Cardiac muscle cell (in vitro differentiated cells and primary cell): ENCODE measurements around the gene PIEZO2. TPM values are rescaled to one million over a fixed set of nuclear protein-coding genes. Genes with fewer than 3 reads are reported as not detected.
A peak's percentile ranks its signal among the peaks of the same experiment; 100 is the strongest.
"Not testable (repeated sequence)": the region's sequence is repeated elsewhere in the genome, so short reads cannot be mapped to it uniquely, and the experiment has no call there.

Experiments used
- DNase-seq, 2 donors: peaks; one replicate each; pipeline versions ENCODE4 v3.0.0 to v3.0.0-alpha.2; 2010 to 2017; ENCODE audit warnings: low read depth in 1 of 2, low spot score in 1 of 2
- H3K27ac ChIP-seq: fragments of 200-600 bp; sonication (generic); 2 replicates; pipeline ENCODE4 v1.5.1; 2016
- H3K27me3 ChIP-seq: fragments of 200-600 bp; sonication (generic); 2 replicates; pipeline ENCODE4 v1.6.0; 2016; ENCODE audit warnings: control low read depth
- H3K36me3 ChIP-seq: fragments of 200-600 bp; sonication (generic); 2 replicates; pipeline ENCODE4 v1.5.1; 2016; ENCODE audit warnings: control low read depth
- H3K4me1 ChIP-seq: fragments of 200-600 bp; sonication (generic); 2 replicates; pipeline ENCODE4 v1.8.1; 2017; ENCODE audit warnings: low read depth, mild to moderate bottlenecking, mixed run types
- H3K4me3 ChIP-seq: fragments of 200-600 bp; sonication (generic); 2 replicates; pipeline ENCODE4 v1.5.1; 2016; ENCODE audit warnings: mild to moderate bottlenecking
- H3K9me3 ChIP-seq: fragments of 200-600 bp; sonication (generic); 2 replicates; pipeline ENCODE4 v1.5.1; 2017; ENCODE audit warnings: low read depth, mild to moderate bottlenecking, control low read depth
- polyA plus RNA-seq: library from polyadenylated mRNA; unstranded; fragments of >200 nt; fragmentation: Nextera tagmentation; extraction: Ambion mirVana; gene quantifications from 2 replicates; pipeline ENCODE4 v1.2.1, GENCODE V29; 2016
- total RNA-seq: library from RNA; depleted of rRNA; stranded (reverse); fragments of >200 nt; gene quantifications from 2 replicates; pipeline ENCODE4 v1.2.3, GENCODE V29; 2016
- TF ChIP-seq, protein P1 (sequence below): IDR thresholded peaks from 2 replicates; pipeline ENCODE4 v1.5.1; 2012; ENCODE audit warnings: low read depth, mild to moderate bottlenecking, low read length

The PIEZO2 gene
- total and polyA plus RNA-seq, 2 experiments from 2014 or later = 0.04 to 0.69 TPM

DNA sequence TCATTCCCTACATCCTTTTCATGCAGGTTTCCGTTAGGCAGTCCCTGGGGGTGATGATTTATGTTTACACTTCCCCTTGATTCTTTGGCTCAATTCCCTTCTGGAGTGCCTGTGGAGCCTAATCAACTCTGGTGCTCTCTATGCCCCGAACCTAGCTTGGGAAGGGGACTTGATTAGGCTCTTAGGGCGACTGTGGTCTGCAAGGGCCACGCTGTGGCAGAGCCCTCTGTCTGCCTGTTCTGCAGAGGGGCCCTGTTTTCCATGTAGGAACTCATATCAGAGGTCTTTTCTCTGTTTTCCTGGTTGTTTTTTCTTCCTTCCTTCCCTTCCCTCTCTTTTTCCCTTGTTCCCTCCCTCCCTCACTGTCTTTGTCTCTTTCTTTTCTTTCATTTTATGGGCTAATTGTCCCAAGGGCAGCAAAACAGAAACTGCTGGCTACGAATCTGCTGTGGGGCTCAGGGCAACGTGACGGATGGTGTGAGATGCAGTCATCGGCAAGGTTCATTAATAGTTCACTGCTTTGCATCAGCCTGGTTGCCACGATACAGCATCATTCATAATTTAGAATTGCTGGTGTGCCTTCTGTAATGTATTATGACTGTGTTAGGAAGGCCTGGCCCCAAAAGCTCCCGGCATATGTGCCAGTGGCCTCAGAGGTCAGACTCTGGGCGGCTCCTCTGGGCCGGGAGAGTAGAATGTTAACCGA, 489.0 kb downstream of the PIEZO2 start:
- Histone ChIP-seq H3K27me3 (no peaks in the 10 kb centered on the region), H3K4me1 (no peaks in the 10 kb centered on the region), H3K27ac (no peak overlapping the region), H3K4me3 (no peak overlapping the region), H3K36me3 (no peaks in the 10 kb centered on the region), H3K9me3 (no peaks in the 10 kb centered on the region)
- TF ChIP-seq, protein P1, sequence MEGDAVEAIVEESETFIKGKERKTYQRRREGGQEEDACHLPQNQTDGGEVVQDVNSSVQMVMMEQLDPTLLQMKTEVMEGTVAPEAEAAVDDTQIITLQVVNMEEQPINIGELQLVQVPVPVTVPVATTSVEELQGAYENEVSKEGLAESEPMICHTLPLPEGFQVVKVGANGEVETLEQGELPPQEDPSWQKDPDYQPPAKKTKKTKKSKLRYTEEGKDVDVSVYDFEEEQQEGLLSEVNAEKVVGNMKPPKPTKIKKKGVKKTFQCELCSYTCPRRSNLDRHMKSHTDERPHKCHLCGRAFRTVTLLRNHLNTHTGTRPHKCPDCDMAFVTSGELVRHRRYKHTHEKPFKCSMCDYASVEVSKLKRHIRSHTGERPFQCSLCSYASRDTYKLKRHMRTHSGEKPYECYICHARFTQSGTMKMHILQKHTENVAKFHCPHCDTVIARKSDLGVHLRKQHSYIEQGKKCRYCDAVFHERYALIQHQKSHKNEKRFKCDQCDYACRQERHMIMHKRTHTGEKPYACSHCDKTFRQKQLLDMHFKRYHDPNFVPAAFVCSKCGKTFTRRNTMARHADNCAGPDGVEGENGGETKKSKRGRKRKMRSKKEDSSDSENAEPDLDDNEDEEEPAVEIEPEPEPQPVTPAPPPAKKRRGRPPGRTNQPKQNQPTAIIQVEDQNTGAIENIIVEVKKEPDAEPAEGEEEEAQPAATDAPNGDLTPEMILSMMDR = no peak
- peak in 1 of 2 donors; percentile 74 for DNase-seq

DNA sequence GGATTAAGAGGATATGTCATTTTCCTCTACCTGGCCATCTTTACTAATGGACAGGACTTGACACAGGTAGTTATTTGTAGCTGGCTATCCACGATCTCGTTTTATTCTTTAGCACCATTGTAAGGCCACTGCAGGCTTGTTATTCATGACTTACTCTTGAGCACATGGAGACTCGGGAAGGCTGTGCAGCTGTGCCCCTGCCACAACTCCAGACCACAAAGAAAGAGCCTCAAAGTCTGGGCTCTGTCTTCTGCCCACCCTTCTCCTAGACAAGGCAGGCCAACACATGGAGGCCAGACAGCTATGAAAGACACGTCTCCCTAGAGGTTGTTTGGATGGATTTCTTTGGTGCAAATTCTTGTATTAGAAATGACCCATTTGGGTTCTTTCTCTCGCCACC, 489.8 kb downstream of the PIEZO2 start:
- H3K27me3 ChIP-seq = no peaks in the 10 kb centered on the region
- H3K36me3 ChIP-seq = no peaks in the 10 kb centered on the region
- H3K4me1 ChIP-seq = no peaks in the 10 kb centered on the region
- H3K27ac ChIP-seq = no peak overlapping the region
- TF ChIP-seq, protein P1 = no peak
- H3K9me3 ChIP-seq = no peaks in the 10 kb centered on the region
- DNase-seq = no peak
- no peak overlapping the region for H3K4me3 ChIP-seq

DNA sequence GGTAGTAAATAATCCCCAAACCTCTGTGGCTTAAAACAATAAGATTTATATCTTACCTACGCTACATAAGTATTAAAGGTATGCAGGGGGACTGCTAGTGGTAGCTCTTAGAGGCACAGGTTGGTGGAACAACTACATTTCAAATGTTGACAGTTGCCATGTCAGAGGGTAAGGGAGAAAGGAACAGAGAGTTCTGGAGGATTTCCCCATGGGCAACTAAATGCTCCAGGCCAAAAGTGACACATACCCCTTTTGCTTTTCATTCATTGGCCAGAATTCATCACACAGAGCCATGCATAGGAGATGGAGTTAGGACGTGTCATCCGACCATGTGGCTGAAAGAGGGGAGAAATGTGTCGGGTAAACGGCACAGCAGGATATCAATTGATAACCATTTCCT, 490.4 kb downstream of the PIEZO2 start:
- no peaks in the 10 kb centered on the region for H3K4me1 ChIP-seq

GRCh38 chr18:10644003-10644402, 505.4 kb downstream of the PIEZO2 start:
- not testable (repeated sequence) for H3K4me1 ChIP-seq, H3K36me3 ChIP-seq, H3K27ac ChIP-seq, H3K4me3 ChIP-seq, H3K27me3 ChIP-seq, DNase-seq, H3K9me3 ChIP-seq

More for the DNA sequence above, 490.4 kb downstream of the PIEZO2 start:
- no peaks in the 10 kb centered on the region for H3K9me3 ChIP-seq
- no peak overlapping the region for H3K27ac ChIP-seq
- no peak overlapping the region for H3K4me3 ChIP-seq
- H3K27me3 ChIP-seq = no peaks in the 10 kb centered on the region
- DNase-seq = no peak
- TF ChIP-seq, protein P1 = no peak
- H3K36me3 ChIP-seq = no peaks in the 10 kb centered on the region

- not testable (repeated sequence) for DNase-seq, H3K27me3 ChIP-seq, H3K4me1 ChIP-seq, H3K9me3 ChIP-seq, H3K4me3 ChIP-seq, H3K27ac ChIP-seq, H3K36me3 ChIP-seq
Measured at GRCh38 chr18:10642915-10643524, 506.3 kb downstream of the PIEZO2 start.

- not testable (repeated sequence) for H3K27ac ChIP-seq, H3K4me1 ChIP-seq, H3K4me3 ChIP-seq, DNase-seq, H3K9me3 ChIP-seq, H3K27me3 ChIP-seq, H3K36me3 ChIP-seq
Measured at GRCh38 chr18:10638539-10638885, 510.9 kb downstream of the PIEZO2 start.

DNA sequence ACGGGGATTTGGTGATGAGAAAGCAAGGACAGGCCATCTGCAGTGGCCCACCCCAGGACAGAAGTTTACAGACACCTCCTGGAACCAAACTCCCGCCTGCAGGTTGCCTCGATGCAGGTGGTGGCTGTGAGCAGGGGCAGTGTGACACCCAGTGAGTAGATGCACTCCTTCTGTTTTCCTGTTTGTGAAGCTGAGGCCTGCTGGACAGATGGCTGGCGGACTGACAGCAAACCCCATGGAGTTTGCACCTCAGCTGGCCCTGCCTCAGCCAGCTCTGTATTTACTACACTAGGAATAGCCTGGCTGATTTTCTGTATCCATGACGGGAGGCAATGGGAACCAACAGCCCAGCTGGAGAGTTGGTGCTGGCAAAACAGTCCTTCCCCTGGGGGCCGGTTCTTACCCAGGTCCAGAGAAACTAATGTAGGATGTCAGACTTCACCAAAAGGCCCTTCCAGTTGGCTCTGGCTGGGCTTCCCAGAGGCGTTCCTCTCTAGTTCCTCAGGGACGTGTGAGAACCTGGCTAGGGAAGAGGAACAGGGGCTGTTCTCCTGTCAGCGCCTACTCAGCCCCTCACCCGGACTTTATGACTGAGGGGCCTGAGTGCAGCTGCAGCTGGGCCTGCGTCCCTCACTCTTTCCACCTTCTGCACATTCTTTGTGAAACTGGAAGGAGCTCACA, 511.4 kb downstream of the PIEZO2 start:
- H3K36me3 ChIP-seq, H3K27ac ChIP-seq, H3K4me3 ChIP-seq: not testable (repeated sequence)

DNA sequence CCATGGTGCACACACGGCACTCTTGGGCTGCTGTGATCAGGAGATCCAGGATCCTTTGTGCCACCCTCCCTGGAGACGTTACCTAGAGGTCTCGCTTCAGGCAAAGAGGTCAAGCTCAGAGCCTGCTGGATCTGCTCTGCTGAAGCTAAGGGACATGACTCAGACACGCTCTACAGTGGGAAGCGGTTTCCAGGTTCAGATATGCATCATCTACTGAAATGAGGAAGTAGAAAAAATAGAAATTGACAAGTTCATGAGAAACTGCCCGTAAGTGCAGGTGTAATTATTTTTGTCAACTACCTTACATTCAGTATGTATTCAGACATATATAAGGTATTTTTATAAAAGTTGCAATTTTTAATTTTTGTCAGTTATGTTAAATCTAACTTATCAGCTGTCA, 520.3 kb downstream of the PIEZO2 start:
- DNase-seq, H3K27me3 ChIP-seq, H3K36me3 ChIP-seq, H3K27ac ChIP-seq, H3K9me3 ChIP-seq, H3K4me1 ChIP-seq, H3K4me3 ChIP-seq: not testable (repeated sequence)

More for the DNA sequence above, 511.4 kb downstream of the PIEZO2 start:
- H3K9me3 ChIP-seq, H3K27me3 ChIP-seq, DNase-seq, H3K4me1 ChIP-seq: not testable (repeated sequence)

- not testable (repeated sequence) for H3K27ac ChIP-seq, H3K4me1 ChIP-seq, DNase-seq, H3K9me3 ChIP-seq, H3K36me3 ChIP-seq, H3K27me3 ChIP-seq, H3K4me3 ChIP-seq
Measured at GRCh38 chr18:10626606-10627213, 522.7 kb downstream of the PIEZO2 start.

DNA sequence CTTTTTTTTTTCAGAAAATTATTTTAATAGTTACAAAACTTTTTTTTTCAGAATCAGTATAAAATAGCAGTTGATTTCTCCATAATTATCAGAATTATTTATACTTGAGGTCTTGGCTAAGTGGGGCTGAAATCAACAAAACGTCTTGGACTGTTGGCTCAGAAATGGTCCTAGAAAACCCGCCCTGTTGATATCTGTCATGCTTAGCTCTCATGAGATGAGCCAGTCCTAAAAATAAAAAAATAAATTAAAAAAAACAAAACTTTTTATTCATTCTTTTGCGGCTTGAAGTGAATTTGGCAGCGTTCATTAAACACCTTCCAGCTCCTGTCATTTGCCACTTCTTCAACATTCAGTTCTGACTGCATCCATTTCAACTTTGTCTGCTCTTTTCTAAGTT, 525.8 kb downstream of the PIEZO2 start:
- not testable (repeated sequence) for H3K4me1 ChIP-seq, H3K36me3 ChIP-seq, H3K27me3 ChIP-seq, H3K9me3 ChIP-seq, H3K4me3 ChIP-seq, H3K27ac ChIP-seq, DNase-seq
